Naive thymus-derived CD4-positive, alpha-beta T cell (primary cell): ENCODE data around the gene ANAPC2. TPM values are rescaled to one million over a fixed set of nuclear protein-coding genes. Genes with fewer than 3 reads are reported as not detected.

Experiments
- ATAC-seq: fragments of 150-1000 bp; cut with Tn5 transposase; 2 replicates; pipeline ENCODE4 v1.10.0; 2021; ENCODE audit warnings: mild to moderate bottlenecking, moderate library complexity
- CTCF ChIA-PET: fragments of 350-600 bp; sonication (Branson Sonifier 250); formaldehyde crosslinking; loops from one replicate; lab custom pipeline; 2021; ENCODE audit warnings: antibody characterized with exemption; lab: Charles Lee
- POLR2A ChIA-PET: fragments of 350-600 bp; sonication (Branson Sonifier 250); formaldehyde crosslinking; loops from one replicate; lab custom pipeline; 2021; ENCODE audit warnings: antibody characterized with exemption, inconsistent platforms; lab: Charles Lee
- DNase-seq, 9 donors: peaks; one replicate each; pipeline versions ENCODE4 v3.0.0 to v3.0.0-alpha.2; 2020 to 2022; ENCODE audit warnings: mixed read lengths in 1 of 9
- H3K27ac ChIP-seq: one replicate; pipeline ENCODE4 v1.7.0; 2013; ENCODE audit warnings: mild to moderate bottlenecking, low read depth, low read length, moderate library complexity
- H3K27me3 ChIP-seq, 2 donors: one replicate each; pipeline ENCODE4 v1.7.0; 2013; ENCODE audit warnings: low read length in 2 of 2, mild to moderate bottlenecking in 2 of 2, moderate library complexity in 2 of 2; ENCODE audit not compliant: control insufficient read depth in 2 of 2, insufficient read depth in 2 of 2
- H3K36me3 ChIP-seq, 3 experiments: 1 replicate in 2 of 3; 2 replicates in 1 of 3; pipeline ENCODE4 v1.7.0; 2013; ENCODE audit warnings: low read length in 3 of 3, mild to moderate bottlenecking in 3 of 3, moderate library complexity in 1 of 3; ENCODE audit not compliant: insufficient read depth in 3 of 3, control insufficient read depth in 2 of 3
- H3K4me1 ChIP-seq, 2 donors: one replicate each; pipeline ENCODE4 v1.7.0; 2013; ENCODE audit warnings: low read length in 2 of 2, mild to moderate bottlenecking in 2 of 2, moderate library complexity in 1 of 2; ENCODE audit not compliant: control insufficient read depth in 2 of 2, insufficient read depth in 2 of 2
- H3K4me3 ChIP-seq: 2 replicates; pipeline ENCODE4 v1.7.0; 2013; ENCODE audit warnings: mild to moderate bottlenecking, low read length
- H3K9me3 ChIP-seq, 3 experiments: 1 replicate in 2 of 3; 2 replicates in 1 of 3; pipeline ENCODE4 v1.7.0; 2013; ENCODE audit warnings: low read length in 3 of 3; ENCODE audit not compliant: control insufficient read depth in 2 of 3
- H3K27ac Mint-ChIP-seq, 9 donors: one replicate each; pipeline ENCODE4 v1.8.0; 2020 to 2022; ENCODE audit warnings: mixed read lengths in 9 of 9, mild to moderate bottlenecking in 8 of 9, moderate library complexity in 5 of 9, inconsistent platforms in 2 of 9
- H3K27me3 Mint-ChIP-seq, 5 donors: one replicate each; pipeline ENCODE4 v1.8.0; 2021 to 2022; ENCODE audit warnings: mixed read lengths in 5 of 5, mild to moderate bottlenecking in 1 of 5
- H3K36me3 Mint-ChIP-seq, 5 donors: one replicate each; pipeline ENCODE4 v1.8.0; 2020 to 2022; ENCODE audit warnings: mixed read lengths in 5 of 5, mild to moderate bottlenecking in 3 of 5, inconsistent platforms in 1 of 5
- H3K4me1 Mint-ChIP-seq, 7 donors: one replicate each; pipeline ENCODE4 v1.8.0; 2020 to 2022; ENCODE audit warnings: mixed read lengths in 7 of 7, mild to moderate bottlenecking in 3 of 7, inconsistent platforms in 1 of 7
- H3K4me3 Mint-ChIP-seq, 10 donors: one replicate each; pipeline ENCODE4 v1.8.0; 2020 to 2022; ENCODE audit warnings: mild to moderate bottlenecking in 10 of 10, mixed read lengths in 10 of 10, moderate library complexity in 6 of 10, inconsistent platforms in 2 of 10
- H3K9me3 Mint-ChIP-seq, 11 donors: one replicate each; pipeline ENCODE4 v1.8.0; 2020 to 2022; ENCODE audit warnings: mixed read lengths in 11 of 11, mild to moderate bottlenecking in 4 of 11, inconsistent platforms in 1 of 11, moderate library complexity in 1 of 11
- intact Hi-C, 2 donors: fragments of 100-400 bp; cut with micrococcal nuclease; formaldehyde crosslinking; loops; one replicate each; pipeline ENCODE4 v1.15.1; 2023
- polyA plus RNA-seq, 2 donors: library from polyadenylated mRNA; unstranded; fragments of 300-500 nt; fragmentation: Illumina TruSeq; gene quantifications; one replicate each; pipeline ENCODE4 v1.2.3, GENCODE V29; 2021
- total RNA-seq, 6 experiments: library from RNA in 5 of 6; stranded (reverse) in 5 of 6; gene quantifications; 1 replicate in 5 of 6; 2 replicates in 1 of 6; pipeline ENCODE4 v1.2.3 and lab custom pipeline; 2021 to 2026

Gene ANAPC2
- total and polyA plus RNA-seq, 7 experiments from 2014 or later, result 7.4 to 147 (median 131) TPM

DNA sequence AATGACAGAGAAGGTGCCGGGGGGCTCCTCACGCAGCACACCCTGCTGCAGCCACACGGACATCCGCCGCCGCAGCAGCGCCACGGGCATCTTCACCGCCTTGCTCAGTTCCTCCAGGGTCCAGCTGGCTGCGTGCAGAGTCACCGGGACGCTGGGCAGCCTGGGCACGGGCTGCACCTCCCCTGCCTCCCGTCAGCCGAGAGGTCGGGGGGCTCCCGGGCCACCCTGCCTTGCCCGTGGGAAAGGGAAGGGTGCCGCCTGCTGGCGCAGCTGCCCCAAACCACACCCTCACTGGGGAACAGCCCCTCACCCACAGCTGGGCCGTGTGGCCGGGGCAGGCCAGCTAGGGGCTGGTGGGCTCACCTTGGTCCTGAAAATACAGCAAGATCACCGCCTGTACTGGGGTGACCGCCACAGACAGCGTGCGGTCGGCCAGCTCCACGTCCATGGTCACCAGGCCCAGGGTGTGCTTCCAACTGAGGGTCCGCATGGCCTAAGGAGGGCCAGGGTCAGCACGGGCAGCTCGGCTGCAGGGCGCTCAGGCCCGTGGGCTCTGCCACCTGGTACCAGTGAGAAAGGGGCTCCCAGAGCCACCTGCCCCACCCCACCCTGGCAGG lies 12.9 kb downstream of the ANAPC2 start:
- ChIA-PET CTCF (interaction anchor here (0.9 to 2.0 kb wide), 3 partner anchors 43 to 401 kb away, joined by 3 to 9 read pairs (median 3); partner anchors contain the start of gene RNF224), POLR2A (interaction anchor here (0.6 to 1.1 kb wide), 2 partner anchors 52 to 492 kb away, joined by 3 to 4 read pairs; no protein-coding TSS in a partner anchor)
- H3K9me3 ChIP-seq, result no peaks in the 10 kb centered on the region

DNA sequence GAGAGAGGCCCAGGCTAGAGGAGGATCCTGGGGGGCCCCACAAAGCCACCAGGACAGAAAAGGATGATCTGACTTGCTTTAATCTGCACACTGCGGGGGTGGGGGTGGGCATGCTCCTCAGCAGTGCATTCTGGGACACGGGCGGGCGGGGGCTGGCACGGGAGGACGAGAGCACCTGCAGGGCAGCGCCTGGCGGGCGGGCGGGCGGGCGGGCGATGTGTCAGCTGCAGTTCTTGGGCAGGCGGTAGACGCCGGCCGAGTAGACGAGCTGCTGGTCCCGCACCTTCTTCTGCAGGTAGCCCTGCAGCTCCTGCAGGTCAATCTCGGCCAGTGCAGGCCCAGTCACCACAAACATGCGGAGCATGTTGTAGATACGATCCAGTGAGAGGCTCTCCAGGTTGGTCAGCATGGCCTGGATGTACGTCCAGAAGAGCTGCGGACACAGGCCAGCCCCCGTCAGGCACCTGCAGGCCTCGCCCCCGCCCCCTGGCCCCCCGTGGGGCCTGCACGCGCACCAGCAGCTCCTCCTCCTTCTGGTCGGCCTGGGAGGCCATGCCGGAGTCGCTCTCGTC lies 13.6 kb downstream of the ANAPC2 start:
- Histone ChIP-seq H3K9me3 (no peaks in the 10 kb centered on the region), H3K27me3 (peaks cover 0 to 6% of the 10 kb centered on the region in 2 donors), H3K4me1 (no peaks in the 10 kb centered on the region), H3K27ac (no peak overlapping the region), H3K4me3 (no peak overlapping the region), H3K36me3 (peaks cover 0 to 23% (median 4%) of the 10 kb centered on the region in 3 experiments)
- Mint-ChIP-seq H3K9me3 (no peaks in the 10 kb centered on the region), H3K27me3 (peaks cover 0 to 29% (median 11%) of the 10 kb centered on the region in 5 donors), H3K4me1 (peaks cover 0 to 16% (median 5%) of the 10 kb centered on the region in 7 donors), H3K36me3 (peaks cover 0 to 7% (median 0%) of the 10 kb centered on the region in 5 donors), H3K27ac (no peak overlapping the region), H3K4me3 (peak overlapping the region in 3 of 10 donors; percentile 26 to 41 (median 31))
- intact Hi-C loops, result loop anchor here in 1 of 2 donors (2.0 kb wide), 1 partner anchor 56 kb away; no protein-coding TSS in a partner anchor
- ChIA-PET POLR2A (interaction anchor here (0.6 to 1.3 kb wide), 4 partner anchors 13 to 492 kb away, joined by 3 to 7 read pairs (median 4); partner anchors contain the start of genes ANAPC2, NDOR1, SSNA1 and TMEM203), CTCF (interaction anchor here (1.0 kb wide), 1 partner anchor 400 kb away, joined by 3 read pairs; no protein-coding TSS in a partner anchor)
- DNase-seq (no peak), ATAC-seq (no peak)

More for the DNA sequence above, 12.9 kb downstream of the ANAPC2 start:
- H3K27ac ChIP-seq, result no peak overlapping the region
- H3K27ac Mint-ChIP-seq, result no peak overlapping the region
- peaks cover 0 to 5% of the 10 kb centered on the region in 2 donors for H3K27me3 ChIP-seq
- intact Hi-C loops, result loop anchor here in 1 of 2 donors (2.0 kb wide), 1 partner anchor 57 kb away; no protein-coding TSS in a partner anchor
- H3K36me3 ChIP-seq, result peaks cover 0 to 30% (median 4%) of the 10 kb centered on the region in 3 experiments
- ATAC-seq, result no peak
- H3K27me3 Mint-ChIP-seq, result peaks cover 0 to 23% (median 6%) of the 10 kb centered on the region in 5 donors
- no peak for DNase-seq
- H3K4me1 Mint-ChIP-seq, result peaks cover 0 to 16% (median 5%) of the 10 kb centered on the region in 7 donors
- no peak overlapping the region for H3K4me3 ChIP-seq
- no peaks in the 10 kb centered on the region for H3K4me1 ChIP-seq
- peaks cover 0 to 7% (median 0%) of the 10 kb centered on the region in 5 donors for H3K36me3 Mint-ChIP-seq
- peak overlapping the region in 2 of 10 donors; percentile 26 to 41 for H3K4me3 Mint-ChIP-seq
- H3K9me3 Mint-ChIP-seq, result no peaks in the 10 kb centered on the region

DNA sequence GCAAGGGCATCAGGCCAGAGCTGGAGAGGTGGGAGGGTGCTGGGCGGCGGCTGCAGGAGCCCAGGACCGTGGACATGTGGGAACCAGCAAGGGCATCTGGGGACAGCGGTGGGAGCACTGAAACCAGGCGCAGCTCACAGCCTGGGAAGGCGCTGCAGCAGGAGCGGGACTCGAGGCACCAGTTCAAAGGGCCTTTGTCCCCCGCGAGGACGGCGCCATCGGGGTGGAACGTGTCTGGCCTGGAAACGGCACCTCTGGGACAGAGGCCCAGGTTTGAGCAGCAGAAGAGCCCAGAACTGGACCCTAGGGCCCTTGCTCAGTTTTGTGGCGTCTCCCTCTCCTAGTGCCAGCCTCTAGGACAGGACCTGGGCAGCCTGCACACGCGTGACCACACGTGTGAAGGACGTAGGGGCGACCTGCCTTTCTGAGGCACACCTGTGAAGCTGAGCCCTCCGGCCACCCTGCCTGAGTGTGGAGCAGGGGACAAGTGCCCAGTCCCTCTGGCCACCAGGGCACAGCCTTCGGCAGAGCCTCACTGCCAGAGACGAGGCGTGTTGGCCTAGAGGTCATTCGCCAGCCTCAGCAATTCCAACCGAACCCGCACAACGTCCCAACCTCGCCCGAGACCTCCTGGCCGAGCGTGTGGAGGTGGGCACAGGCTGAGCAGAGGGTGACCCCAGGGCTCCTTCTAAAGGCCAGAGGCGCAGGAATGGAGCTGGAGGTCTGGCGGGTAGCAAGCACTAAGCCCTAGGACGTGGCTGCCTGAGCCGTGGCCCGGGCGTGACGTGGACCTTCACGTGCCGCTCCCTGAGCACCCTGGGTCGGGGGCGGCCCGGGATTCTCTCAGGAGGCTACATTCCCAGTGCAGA lies 14.3 kb downstream of the ANAPC2 start:
- ATAC-seq, result no peak
- H3K4me3 ChIP-seq, result no peak overlapping the region
- no peaks in the 10 kb centered on the region for H3K9me3 Mint-ChIP-seq
- H3K4me3 Mint-ChIP-seq, result peak overlapping the region in 2 of 10 donors; percentile 23 to 31
- no peak for DNase-seq
- peaks cover 0 to 15% (median 0%) of the 10 kb centered on the region in 3 experiments for H3K36me3 ChIP-seq
- peaks cover 0 to 31% (median 11%) of the 10 kb centered on the region in 5 donors for H3K27me3 Mint-ChIP-seq
- ChIA-PET CTCF (no interaction called here), POLR2A (interaction anchor here (0.9 to 1.3 kb wide), 2 partner anchors 14 to 31 kb away, joined by 3 to 7 read pairs; partner anchors contain the start of genes ANAPC2, NDOR1, SSNA1 and TMEM203)
- H3K4me1 Mint-ChIP-seq, result peaks cover 0 to 16% (median 5%) of the 10 kb centered on the region in 7 donors
- H3K36me3 Mint-ChIP-seq, result peaks cover 0 to 7% (median 0%) of the 10 kb centered on the region in 5 donors
- no peaks in the 10 kb centered on the region for H3K9me3 ChIP-seq
- no peaks in the 10 kb centered on the region for H3K4me1 ChIP-seq
- peaks cover 4 to 6% of the 10 kb centered on the region in 2 donors for H3K27me3 ChIP-seq
- intact Hi-C loops, result loop anchor here in 1 of 2 donors (2.0 kb wide), 1 partner anchor 55 kb away; no protein-coding TSS in a partner anchor
- H3K27ac Mint-ChIP-seq, result no peak overlapping the region
- no peak overlapping the region for H3K27ac ChIP-seq

DNA sequence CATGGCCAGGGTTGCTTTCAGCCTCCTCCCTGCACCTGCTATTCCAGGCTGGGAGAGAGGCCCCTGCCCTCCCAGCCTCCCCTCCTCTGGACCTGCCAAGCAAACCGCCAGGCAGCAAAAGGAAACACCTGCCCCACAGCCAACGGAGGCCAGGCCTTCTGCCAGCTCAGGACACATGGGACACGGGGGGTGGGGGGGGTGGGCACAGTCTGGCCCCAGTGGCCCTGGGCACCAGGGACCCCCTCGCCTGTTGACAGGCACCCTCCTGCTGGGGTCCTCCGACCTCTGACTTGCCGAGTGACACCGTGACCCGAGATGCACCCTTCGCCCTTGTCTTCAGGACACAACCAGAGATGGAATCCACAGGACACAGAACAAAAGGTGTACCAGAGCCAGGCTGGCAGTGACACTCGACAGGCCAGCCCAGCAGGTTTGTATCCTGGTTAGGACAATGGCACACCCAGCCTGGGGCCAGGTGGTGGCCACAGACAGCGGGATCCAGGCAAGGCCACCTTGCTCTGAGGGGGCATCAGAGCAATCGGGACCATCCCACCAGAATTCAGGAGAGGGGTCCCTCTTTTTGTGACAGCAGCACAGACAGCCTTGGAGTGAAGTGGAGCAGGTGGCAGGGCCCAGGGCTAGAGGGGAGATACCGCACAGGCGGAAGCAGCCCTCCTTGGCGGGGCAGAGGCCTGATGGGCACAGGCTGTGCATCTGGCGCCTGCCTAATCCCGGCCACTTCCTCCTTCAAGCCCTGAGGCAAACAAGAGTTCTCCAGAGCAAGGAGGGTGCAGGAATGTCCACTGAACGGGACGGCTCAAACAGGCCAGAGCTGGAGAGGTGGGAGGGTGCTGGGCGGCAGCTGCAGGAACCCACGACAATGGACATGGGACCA lies 15.2 kb downstream of the ANAPC2 start:
- H3K9me3 ChIP-seq, result no peaks in the 10 kb centered on the region
- Mint-ChIP-seq H3K9me3 (no peaks in the 10 kb centered on the region), H3K4me3 (no peak overlapping the region), H3K27me3 (peaks cover 0 to 34% (median 11%) of the 10 kb centered on the region in 5 donors), H3K36me3 (peaks cover 0 to 7% (median 0%) of the 10 kb centered on the region in 5 donors), H3K27ac (peak overlapping the region in 1 of 9 donors; percentile 23), H3K4me1 (peaks cover 0 to 16% (median 5%) of the 10 kb centered on the region in 7 donors)
- peaks cover 0 to 7% (median 0%) of the 10 kb centered on the region in 3 experiments for H3K36me3 ChIP-seq
- POLR2A ChIA-PET, result interaction anchor here (1.3 kb wide), 1 partner anchor 32 kb away, joined by 3 read pairs; the partner anchor contains the start of genes NDOR1 and TMEM203
- no peak overlapping the region for H3K4me3 ChIP-seq
- DNase-seq (no peak), ATAC-seq (no peak)
- H3K27me3 ChIP-seq, result peaks cover 5 to 6% of the 10 kb centered on the region in 2 donors
- intact Hi-C loops, result no loop called here
- CTCF ChIA-PET, result interaction anchor here (0.9 kb wide), 1 partner anchor 64 kb away, joined by 3 read pairs; no protein-coding TSS in a partner anchor
- H3K4me1 ChIP-seq, result no peaks in the 10 kb centered on the region
- H3K27ac ChIP-seq, result no peak overlapping the region

DNA sequence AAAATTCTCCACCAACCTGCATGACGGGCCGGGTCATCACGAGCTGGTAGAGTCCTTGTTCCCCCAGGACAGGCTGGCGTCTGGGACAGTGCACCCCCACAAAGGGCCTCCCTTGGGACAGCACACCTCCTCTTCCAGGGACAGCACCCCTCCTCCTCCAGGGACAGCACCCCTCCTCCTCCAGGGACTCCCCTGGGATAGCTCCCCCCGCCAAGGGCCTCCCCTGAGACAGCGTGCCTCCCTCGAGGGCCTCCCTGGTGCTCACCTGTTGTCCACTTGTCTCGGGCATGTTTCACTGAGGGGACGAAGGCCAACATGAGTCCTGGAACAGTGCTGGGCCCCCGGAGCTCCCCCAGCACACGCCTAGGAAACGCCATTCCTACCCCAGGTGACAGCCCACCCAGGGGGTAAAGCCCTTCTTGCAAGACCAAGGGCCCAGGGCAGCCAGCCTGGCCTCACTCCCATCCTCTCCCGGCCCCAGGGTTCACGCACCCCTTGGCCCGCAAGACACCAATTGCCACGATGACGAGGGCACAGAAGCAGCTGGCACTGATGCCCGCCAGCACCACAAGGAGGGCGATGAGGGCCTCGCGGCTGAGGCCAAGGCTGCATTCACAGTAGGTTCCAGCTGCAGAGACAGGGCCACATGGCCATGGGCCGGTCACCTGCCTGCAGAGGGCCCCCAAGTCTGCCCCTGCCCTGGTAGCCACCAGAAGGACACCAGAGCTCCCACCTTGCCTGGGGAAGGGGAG lies 17.0 kb downstream of the ANAPC2 start:
- peaks cover 4 to 42% (median 16%) of the 10 kb centered on the region in 5 donors for H3K27me3 Mint-ChIP-seq
- Histone ChIP-seq H3K27me3 (peaks cover 5 to 9% of the 10 kb centered on the region in 2 donors), H3K4me3 (no peak overlapping the region), H3K27ac (no peak overlapping the region), H3K4me1 (no peaks in the 10 kb centered on the region), H3K9me3 (no peaks in the 10 kb centered on the region), H3K36me3 (no peaks in the 10 kb centered on the region)
- DNase-seq (no peak), ATAC-seq (no peak)
- H3K4me1 Mint-ChIP-seq, result peaks cover 0 to 14% (median 5%) of the 10 kb centered on the region in 7 donors
- H3K36me3 Mint-ChIP-seq, result no peaks in the 10 kb centered on the region
- ChIA-PET CTCF (no interaction called here), POLR2A (no interaction called here)
- H3K4me3 Mint-ChIP-seq, result no peak overlapping the region
- no peaks in the 10 kb centered on the region for H3K9me3 Mint-ChIP-seq
- intact Hi-C loops, result no loop called here
- H3K27ac Mint-ChIP-seq, result no peak overlapping the region
